Stimulated activated effector memory CD8-positive, alpha-beta T cell treated with anti-CD3 and anti-CD28 coated beads, Interleukin-12 subunit alpha, Interleukin-12 subunit beta, amount 100 ng/mL, for 72 hours (primary cell): Measurements from ENCODE around the gene KIF1A.
"Not testable (repeated sequence)": the region's sequence is repeated elsewhere in the genome, so short reads cannot be mapped to it uniquely, and the experiment has no call there.

Experiments used
- ATAC-seq: fragments of 150-1000 bp; cut with Tn5 transposase; 2 replicates; pipeline ENCODE4 v1.10.0; 2021
- DNase-seq, 2 donors: peaks; one replicate each; pipeline ENCODE4 v3.0.0; 2021 to 2022; ENCODE audit warnings: low spot score in 2 of 2
- H3K27ac Mint-ChIP-seq: one replicate; pipeline ENCODE4 v1.8.0; 2022; ENCODE audit warnings: mild to moderate bottlenecking, mixed read lengths
- H3K36me3 Mint-ChIP-seq: one replicate; pipeline ENCODE4 v1.8.0; 2022; ENCODE audit warnings: mild to moderate bottlenecking, mixed read lengths
- H3K4me1 Mint-ChIP-seq: one replicate; pipeline ENCODE4 v1.8.0; 2022; ENCODE audit warnings: mixed read lengths
- H3K4me3 Mint-ChIP-seq: one replicate; pipeline ENCODE4 v1.8.0; 2022; ENCODE audit warnings: mild to moderate bottlenecking, mixed read lengths
- H3K9me3 Mint-ChIP-seq: one replicate; pipeline ENCODE4 v1.8.0; 2022; ENCODE audit warnings: mixed read lengths

The KIF1A gene

DNA sequence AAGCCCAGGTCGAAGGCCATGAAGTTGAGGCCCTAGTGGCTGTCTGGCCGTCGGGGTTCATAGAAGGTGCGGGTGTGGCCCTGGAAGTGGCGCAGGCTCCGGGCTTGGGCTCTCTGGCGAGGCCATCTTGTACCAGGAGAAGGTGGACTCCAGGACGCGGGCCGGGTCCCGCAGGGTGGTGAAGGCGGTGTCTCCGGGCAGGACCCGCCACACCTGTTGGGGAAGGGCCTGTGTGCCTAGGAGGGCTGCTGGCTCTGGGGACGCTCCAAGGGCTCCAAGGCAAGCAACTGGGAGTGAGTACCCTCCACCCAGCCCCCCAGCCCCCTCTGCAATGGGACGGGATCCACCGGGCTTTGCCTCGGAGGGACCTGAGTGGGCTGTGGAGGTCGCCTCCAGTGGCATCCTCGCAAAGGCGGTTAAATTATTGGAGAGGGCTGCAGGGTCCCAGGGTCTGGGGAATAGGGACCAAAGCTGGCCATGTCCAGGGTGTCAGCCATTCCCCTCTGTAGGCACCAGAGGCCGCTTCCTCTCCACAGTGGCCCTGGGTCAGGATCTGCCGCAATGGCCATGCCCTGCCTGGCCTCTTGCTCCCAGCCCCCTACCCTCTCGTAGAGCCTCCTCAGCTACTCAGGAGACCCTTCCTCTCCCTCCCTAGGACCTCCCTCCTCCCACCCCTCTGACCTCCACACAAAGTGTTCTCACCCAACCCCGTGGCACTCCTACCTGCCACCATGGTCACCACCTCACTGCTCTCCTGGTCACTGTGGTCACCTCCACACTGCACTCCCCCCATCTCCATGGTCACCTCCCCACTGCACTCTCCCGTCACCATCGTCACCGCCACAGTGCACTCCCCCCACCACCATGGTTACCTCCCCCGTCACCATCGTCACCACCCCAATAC lies 118.0 kb downstream of the KIF1A start:
- Mint-ChIP-seq H3K36me3 (peaks cover 5% of the 10 kb centered on the region), H3K9me3 (no peaks in the 10 kb centered on the region), H3K4me3 (no peak overlapping the region), H3K4me1 (peaks cover 13% of the 10 kb centered on the region), H3K27ac (no peak overlapping the region)
- ATAC-seq (no peak), DNase-seq (no peak)

DNA sequence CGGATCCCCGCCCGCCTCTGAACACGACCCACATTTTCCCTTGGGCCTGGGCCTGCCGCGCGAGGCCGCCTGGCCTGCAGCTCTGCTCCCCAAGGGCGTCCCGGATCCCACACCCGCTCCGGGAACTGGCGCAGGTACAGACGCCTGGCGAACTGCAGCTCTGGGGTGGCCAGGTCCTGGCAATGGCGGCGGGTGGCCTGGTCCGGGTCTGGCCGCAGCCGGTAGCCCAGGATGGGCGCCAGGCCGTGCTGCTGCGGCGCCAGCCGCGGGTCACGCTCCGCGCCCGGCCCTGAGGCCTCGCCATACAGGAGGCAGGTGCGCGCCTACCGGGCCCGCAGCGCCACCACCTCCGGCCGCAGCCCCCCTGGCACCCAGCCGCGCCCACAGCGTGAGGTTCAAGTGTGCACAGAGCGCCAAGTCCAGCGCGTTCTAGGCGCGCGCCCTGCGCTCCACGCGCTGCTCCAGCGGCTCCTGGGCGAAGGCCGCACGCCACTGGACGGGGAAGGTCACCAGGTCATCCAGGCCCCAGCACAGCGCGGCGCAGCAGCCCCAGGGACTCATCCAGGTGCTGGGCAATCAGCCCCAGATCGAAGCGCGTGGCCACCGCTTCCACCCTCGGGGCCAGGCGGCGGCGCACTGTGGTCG lies 118.8 kb downstream of the KIF1A start:
- Mint-ChIP-seq H3K36me3 (peaks cover 5% of the 10 kb centered on the region), H3K4me1 (peaks cover 13% of the 10 kb centered on the region), H3K27ac (no peak overlapping the region), H3K4me3 (no peak overlapping the region), H3K9me3 (no peaks in the 10 kb centered on the region)
- ATAC-seq, result no peak
- no peak for DNase-seq

DNA sequence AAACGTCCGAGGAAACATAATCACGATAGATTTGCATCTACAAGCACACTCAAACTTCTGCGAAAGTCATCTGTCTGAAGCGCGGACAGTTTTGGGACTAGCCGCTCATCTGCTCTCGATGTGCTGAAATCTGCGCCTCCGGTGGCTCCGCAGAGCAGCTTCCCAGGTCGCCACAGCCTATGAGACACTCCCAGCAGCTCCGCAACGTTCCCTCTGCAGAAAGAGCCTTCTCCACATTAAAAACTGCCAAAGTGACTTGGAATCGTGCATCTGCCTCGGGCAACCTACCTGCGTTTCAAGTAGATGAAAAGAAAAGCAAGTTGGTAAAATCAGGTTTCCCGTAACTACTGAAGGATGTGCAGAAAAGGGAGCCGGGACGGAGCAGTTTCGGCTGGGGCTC lies 119.4 kb downstream of the KIF1A start:
- not testable (repeated sequence) for DNase-seq, H3K36me3 Mint-ChIP-seq, H3K9me3 Mint-ChIP-seq, H3K27ac Mint-ChIP-seq, ATAC-seq, H3K4me3 Mint-ChIP-seq
- H3K4me1 Mint-ChIP-seq, result peaks cover 12% of the 10 kb centered on the region

DNA sequence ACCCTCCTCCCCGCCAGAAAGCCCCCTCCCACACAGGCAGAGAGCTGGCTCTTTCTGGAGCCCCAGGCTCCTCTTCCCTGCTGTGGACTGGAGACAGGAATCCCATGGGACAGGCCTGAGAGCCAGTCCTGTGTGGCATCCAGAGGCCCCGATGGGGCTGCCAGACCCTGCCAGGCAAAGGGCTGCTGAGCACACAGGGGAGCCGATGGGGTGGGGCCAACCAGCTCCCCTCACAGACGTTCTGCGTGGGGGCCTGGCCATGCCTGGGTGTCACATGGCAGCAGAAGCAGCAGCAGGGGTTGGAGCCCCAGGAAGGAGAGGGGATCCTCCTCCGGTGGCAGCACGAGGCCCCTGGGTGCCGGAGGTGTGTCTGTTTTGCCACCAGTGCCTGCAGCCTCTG lies 120.2 kb downstream of the KIF1A start:
- H3K4me3 Mint-ChIP-seq, H3K4me1 Mint-ChIP-seq, H3K27ac Mint-ChIP-seq, H3K36me3 Mint-ChIP-seq, H3K9me3 Mint-ChIP-seq, ATAC-seq, DNase-seq: not testable (repeated sequence)

DNA sequence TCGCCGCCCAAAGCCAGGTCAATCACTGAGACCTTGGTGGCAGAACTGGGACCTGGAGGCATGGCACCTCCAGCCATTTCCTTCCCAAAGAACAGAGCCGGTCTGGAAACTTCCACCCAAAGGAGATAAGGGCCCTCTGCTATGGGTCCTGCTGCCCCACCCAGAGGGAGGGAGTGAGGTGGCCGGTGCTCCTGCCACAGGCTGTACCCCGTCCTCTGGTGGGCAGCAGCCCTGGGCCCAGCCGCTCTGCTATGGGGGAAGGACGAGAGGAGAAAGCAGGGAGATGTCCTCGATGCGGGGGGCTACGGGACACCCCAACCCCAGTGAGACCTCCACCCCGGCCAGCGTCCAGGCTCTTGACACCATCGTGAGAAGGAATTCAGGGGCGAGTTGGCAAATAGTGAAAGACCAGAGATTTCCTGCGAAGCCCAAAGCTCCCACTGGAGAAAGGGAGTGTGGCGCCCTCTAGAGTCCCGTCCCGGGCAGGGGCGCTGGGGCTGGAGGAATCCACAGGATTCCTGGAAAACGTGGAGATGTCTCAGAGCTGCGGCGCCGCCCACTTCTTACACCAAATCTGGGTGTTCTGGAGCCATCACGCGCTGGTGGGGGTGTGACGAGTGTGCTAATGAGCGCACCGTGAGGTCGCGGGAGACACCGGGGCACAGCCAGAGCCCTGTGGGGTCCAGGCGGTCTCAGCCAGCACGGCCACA lies 121.0 kb downstream of the KIF1A start:
- not testable (repeated sequence) for H3K4me3 Mint-ChIP-seq, H3K27ac Mint-ChIP-seq, H3K9me3 Mint-ChIP-seq, H3K36me3 Mint-ChIP-seq, DNase-seq, ATAC-seq, H3K4me1 Mint-ChIP-seq

DNA sequence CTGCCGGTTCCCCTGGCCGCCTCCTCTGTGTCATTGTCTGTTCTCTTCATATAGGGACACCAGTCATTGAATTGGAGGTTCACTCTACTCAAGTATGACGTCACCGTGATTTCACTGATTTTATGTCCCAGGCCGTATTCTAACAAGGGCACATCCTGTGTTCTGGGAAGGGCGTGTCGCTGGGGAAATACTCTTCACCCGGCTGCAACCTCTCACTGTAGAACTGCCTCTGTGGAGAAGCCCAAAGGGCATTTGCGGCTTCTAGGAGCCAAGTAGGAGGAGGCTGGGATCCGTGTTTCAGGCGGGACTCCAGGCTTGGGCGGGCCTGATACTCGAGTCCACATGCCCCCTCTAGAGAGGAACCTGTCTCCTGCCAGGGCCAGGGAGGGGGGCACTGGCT lies 123.5 kb downstream of the KIF1A start:
- not testable (repeated sequence) for H3K27ac Mint-ChIP-seq, H3K4me3 Mint-ChIP-seq, H3K36me3 Mint-ChIP-seq, H3K9me3 Mint-ChIP-seq, H3K4me1 Mint-ChIP-seq, DNase-seq, ATAC-seq

DNA sequence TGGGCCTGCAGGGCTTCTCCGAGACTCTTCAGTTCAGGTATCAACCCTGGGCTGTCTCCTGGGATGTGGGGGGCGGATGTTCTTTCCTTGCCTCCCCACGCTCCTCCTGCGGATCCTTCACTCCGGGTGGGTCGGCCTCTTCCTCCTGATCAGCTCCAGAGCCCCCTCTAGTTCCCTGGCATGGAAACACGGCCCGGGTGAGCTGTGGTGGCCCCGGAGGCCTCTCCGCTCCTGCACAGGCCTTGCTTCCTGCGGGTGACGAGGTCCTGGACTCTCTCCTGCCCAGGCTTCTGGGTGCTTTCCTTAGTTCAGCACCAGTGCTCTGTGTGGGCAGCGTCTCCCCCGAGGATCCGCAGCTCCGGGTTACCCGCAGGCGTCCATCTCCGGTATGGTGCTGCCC lies 124.4 kb downstream of the KIF1A start:
- ATAC-seq, H3K4me3 Mint-ChIP-seq, H3K9me3 Mint-ChIP-seq, H3K27ac Mint-ChIP-seq, H3K36me3 Mint-ChIP-seq, DNase-seq, H3K4me1 Mint-ChIP-seq: not testable (repeated sequence)

DNA sequence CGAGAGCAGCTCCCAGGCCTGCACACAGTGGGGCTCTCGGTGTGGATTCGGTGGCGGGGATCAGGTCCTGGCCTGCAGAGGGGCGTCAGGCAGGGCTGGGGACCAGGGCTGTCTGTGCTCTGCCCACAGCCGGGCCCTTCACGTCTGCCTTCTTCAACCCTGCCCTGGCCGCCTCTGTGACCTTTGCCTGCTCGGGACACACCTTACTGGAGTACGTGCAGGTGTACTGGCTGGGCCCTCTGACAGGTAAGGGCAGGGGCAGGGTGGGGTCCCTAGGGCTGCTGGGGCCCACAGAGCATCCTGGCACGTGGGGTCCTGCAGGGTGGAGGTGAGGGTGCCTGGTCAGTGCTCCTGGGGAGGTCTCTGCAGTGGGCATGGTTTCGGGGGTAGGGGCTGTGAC lies 125.7 kb downstream of the KIF1A start:
- not testable (repeated sequence) for H3K4me3 Mint-ChIP-seq, H3K4me1 Mint-ChIP-seq, H3K27ac Mint-ChIP-seq, ATAC-seq, H3K9me3 Mint-ChIP-seq, H3K36me3 Mint-ChIP-seq, DNase-seq

DNA sequence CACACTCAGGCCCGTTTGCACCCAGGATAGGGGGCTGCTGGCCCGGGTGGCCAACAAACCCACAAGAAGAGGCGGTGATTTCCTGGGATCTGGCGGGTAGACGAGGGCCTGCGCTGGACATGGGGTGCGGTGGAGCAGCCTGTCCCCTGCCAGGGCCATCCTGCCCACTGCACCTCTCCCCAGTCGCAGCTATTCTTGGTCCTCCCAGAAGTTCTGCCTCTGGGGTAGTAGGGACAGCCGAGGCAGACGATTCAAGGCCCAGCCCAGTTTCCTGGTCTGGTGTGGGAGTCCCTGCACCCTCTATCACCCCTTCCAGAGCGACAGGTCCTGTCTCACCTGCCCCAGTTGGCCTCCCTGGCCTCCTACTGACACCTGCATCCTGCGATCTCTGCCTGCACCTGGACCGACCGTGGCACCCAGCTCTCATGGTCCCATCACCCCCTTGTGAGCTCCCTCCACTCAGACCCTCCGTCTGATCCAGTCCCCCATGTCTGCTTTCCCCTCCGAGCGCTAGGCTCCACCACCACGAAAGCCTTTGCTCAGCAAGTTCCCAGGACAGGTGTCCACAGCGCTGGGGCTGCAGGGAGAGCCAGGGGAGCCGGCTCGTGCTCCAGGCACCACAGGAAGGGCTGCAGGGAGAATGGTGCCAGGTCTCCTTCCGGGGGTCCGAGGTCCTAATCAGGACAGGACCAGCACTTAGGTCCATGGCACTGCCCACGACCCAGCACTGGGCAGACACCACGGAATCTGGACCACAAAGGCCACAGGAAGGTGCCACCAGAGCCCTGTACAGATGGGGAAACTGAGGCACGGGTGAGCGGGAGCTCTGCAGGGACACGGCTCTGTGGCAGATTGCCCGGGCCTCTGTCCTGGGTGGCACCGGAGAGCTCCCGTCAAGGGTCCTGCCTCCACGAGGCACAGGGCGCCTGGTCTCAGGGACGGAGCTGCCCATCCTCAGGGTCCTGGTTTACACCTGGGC lies 127.1 kb downstream of the KIF1A start:
- H3K9me3 Mint-ChIP-seq, H3K4me3 Mint-ChIP-seq, DNase-seq, H3K36me3 Mint-ChIP-seq, H3K4me1 Mint-ChIP-seq, H3K27ac Mint-ChIP-seq: not testable (repeated sequence)
- peak; percentile 2 for ATAC-seq

DNA sequence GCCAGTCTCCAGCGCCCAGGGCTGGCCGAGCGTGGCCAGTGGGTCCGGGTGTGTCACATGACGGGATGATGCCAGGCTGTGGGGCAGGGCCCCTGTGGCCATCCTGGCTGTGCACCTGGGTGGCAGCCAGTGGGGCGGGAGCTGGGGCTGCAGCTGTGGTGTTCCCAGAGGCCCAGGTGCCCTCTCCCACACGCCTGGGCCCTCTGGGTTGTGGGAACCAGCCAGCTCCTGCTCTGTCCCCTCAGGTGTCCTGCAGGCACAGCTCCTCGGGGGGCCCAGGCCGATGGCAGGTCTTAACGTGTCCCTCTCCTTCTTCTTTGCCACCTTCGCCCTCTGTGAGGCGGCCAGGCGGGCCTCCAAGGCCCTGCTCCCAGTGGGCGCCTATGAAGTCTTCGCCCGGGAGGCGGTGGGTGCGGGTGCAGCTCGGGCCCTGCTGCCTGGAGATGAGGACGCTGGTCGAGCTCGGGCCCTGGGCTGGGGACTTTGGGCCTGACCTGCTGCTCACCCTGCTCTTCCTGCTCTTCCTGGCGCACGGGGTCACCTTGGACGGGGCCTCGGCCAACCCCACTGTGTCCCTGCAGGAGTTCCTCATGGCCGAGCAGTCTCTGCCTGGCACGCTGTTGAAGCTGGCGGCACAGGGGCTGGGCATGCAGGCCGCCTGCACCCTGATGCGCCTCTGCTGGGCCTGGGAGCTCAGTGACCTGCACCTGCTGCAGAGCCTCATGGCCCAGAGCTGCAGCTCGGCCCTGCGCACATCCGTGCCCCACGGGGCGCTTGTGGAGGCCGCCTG lies 128.2 kb downstream of the KIF1A start, which contains the start of gene AQP12A:
Gene AQP12A, plus strand, starts transcription at position 236 of the 790 bp plus-strand sequence. Its CDS starts 48 bp downstream, at position 284.
- peak in 1 of 2 donors; percentile 44 for DNase-seq

DNA sequence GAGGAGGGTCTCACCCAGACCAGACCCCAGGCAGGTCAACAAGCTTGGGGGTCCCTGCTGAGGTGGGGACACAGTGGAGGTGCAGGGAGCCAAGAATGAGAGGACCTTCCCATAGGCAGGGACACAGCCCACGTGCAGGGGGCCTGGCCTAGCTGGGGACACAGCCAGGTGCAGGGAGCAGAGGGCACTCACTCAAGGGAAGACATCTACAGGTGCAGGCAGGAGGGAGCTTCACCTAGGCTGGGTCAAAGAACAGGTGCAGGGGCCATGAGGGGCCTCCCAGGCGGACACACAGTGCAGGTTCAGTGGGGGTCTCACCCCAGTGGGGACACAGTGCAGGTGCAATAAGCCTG lies 129.0 kb downstream of the KIF1A start:
- not testable (repeated sequence) for DNase-seq, H3K27ac Mint-ChIP-seq, H3K9me3 Mint-ChIP-seq, H3K4me3 Mint-ChIP-seq, H3K36me3 Mint-ChIP-seq, H3K4me1 Mint-ChIP-seq, ATAC-seq

More for the DNA sequence above, 128.2 kb downstream of the KIF1A start, which contains the start of gene AQP12A:
- H3K4me1 Mint-ChIP-seq, H3K36me3 Mint-ChIP-seq, H3K27ac Mint-ChIP-seq, ATAC-seq, H3K4me3 Mint-ChIP-seq, H3K9me3 Mint-ChIP-seq: not testable (repeated sequence)

DNA sequence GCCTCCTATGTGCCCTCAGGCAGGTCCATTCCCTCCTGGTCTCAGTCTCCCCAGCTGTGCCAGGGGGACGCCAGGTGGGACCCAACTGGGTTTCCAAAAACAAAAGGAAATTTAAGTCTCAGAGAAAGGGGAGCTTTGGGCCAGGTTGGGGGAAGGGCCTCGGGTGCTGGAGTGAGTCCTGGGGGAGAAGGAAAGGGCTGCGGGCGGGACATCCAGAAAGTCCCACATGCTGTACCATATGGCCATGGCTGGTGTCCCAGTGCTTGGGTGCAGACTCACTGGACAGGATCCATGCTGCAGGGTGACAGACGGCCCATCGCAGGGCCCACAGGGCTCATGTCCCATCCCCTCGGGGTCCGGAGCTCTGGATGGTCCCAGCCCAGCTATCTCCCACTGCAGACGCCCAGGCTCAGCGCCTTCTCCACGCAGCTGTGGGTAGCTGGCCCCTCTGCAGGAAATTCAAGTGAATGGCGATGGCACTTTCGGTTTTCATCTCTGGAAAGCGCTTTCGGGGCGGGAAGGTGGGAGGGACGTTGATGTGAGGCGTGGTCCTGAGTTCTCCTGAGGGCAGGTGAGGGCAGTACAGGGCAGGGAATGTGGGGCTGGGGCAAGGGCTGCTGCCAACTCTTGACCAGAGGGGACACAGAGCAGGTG lies 129.5 kb downstream of the KIF1A start:
- H3K9me3 Mint-ChIP-seq, H3K4me3 Mint-ChIP-seq, H3K36me3 Mint-ChIP-seq, ATAC-seq, H3K4me1 Mint-ChIP-seq, H3K27ac Mint-ChIP-seq: not testable (repeated sequence)
- DNase-seq, result peak in 1 of 2 donors; percentile 43

DNA sequence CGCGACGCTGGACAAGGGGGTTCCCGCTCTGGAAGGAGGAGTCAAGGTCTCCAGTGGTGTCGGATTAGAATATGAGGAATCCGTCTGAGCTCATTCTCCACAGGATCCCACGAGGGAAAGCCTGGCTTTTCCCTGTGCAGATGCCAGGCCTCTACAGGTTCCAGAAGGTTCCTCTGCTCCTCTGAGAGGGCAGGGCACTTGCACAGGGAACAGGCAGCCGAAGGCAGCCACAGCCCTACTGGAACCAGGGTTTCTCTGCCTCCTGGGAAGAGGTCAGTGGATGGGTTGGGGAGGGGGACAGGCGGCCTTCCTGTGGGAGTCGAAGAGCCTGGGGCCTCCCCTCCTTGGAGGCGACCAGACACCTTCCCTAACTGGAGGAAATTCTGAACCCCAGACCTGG lies 130.0 kb downstream of the KIF1A start:
- H3K4me3 Mint-ChIP-seq, result no peak overlapping the region
- H3K9me3 Mint-ChIP-seq, result no peaks in the 10 kb centered on the region
- H3K27ac Mint-ChIP-seq, result no peak overlapping the region
- no peak for ATAC-seq
- H3K4me1 Mint-ChIP-seq, result peaks cover 9% of the 10 kb centered on the region
- no peaks in the 10 kb centered on the region for H3K36me3 Mint-ChIP-seq
- DNase-seq, result peak in 1 of 2 donors; percentile 32

DNA sequence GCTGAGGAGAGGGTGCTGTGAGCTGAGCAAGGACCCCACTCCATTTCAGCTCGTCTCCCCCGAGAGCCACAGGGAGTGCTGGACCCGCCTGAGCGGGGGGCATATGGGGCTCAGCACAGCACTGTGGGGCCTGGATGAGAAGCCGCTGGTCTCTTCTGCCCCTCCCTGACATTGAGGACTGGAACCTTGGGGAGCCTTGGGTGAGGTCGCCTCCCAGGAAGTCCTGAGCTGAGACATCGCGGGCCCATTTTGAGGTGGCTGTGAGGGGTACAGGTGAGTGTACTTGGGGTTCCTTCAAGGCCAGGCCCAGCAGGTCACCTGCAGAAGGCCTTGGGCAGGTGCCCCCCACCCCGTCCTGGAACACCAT lies 131.5 kb downstream of the KIF1A start:
- peaks cover 16% of the 10 kb centered on the region for H3K4me1 Mint-ChIP-seq
- H3K9me3 Mint-ChIP-seq, result no peaks in the 10 kb centered on the region
- DNase-seq, result no peak
- no peak for ATAC-seq
- no peaks in the 10 kb centered on the region for H3K36me3 Mint-ChIP-seq
- H3K4me3 Mint-ChIP-seq, result no peak overlapping the region
- H3K27ac Mint-ChIP-seq, result no peak overlapping the region
